K562 treated with DMSO at 1 percent for 4 hours (cell line): ENCODE measurements around the gene C3orf52. TPM values are rescaled to one million over a fixed set of nuclear protein-coding genes. Genes with fewer than 3 reads are reported as not detected.

Experiments used
- total RNA-seq: library from RNA; unstranded; fragments of 300-600 nt; gene quantifications from 2 replicates; pipeline ENCODE4 v1.2.3, GENCODE V29; 2022; ENCODE audit not compliant: insufficient read depth

The C3orf52 gene
- 0.75 and 1.2 TPM in 2 replicates for total RNA-seq

GRCh38 chr3:112086076-112086854 is at the start of gene C3orf52:
TSS of gene C3orf52 (plus strand) at chr3:112086389. CDS start at chr3:112086408, 19 bp downstream.

GRCh38 chr3:112132975-112133448 is 46.8 kb downstream of the C3orf52 start, which contains the start of gene GCSAM:
TSS of gene GCSAM (minus strand) at chr3:112133248. CDS start at chr3:112133120, 128 bp downstream.

Other genes with a start within 250 kb of the C3orf52 start
- gene PHLDB2, start 227.1 kb upstream of the C3orf52 start, total RNA-seq = not detected in 2 replicates
- gene ABHD10, start 107.4 kb upstream of the C3orf52 start, total RNA-seq = 10.2 and 15.1 TPM in 2 replicates
- not detected in 2 replicates for gene TAGLN3, start 87.5 kb upstream of the C3orf52 start, total RNA-seq
- not detected in 2 replicates for gene TMPRSS7, start 51.7 kb upstream of the C3orf52 start, total RNA-seq
- 0.40 TPM in 1 of 2 replicates, not detected in the other for gene GCSAM, start 46.9 kb downstream of the C3orf52 start, total RNA-seq
- gene SLC9C1, start 207.8 kb downstream of the C3orf52 start, total RNA-seq = not detected in 2 replicates
- gene CD200, start 246.8 kb downstream of the C3orf52 start, total RNA-seq = not detected in 2 replicates